K562 (cell line): ENCODE data around the gene TIMM22. TPM values are rescaled to one million over a fixed set of nuclear protein-coding genes. Genes with fewer than 3 reads are reported as not detected.
A peak's percentile ranks its signal among the peaks of the same experiment; 100 is the strongest.

ENCODE experiments used
- CBFB ChIP-seq: sonication (generic); formaldehyde crosslinking; IDR thresholded peaks from 2 replicates; pipeline ENCODE4 v1.4.0; 2020; ENCODE audit warnings: mild to moderate bottlenecking, missing genetic modification reagents
- CBX3 ChIP-seq, 2 experiments: IDR thresholded peaks; 1 replicate in 1 of 2; 2 replicates in 1 of 2; pipeline ENCODE4 v1.6.1; 2012; ENCODE audit warnings: inconsistent platforms in 2 of 2, low read length in 2 of 2, borderline replicate concordance in 1 of 2, control low read depth in 1 of 2
- CCNT2 ChIP-seq: IDR thresholded peaks from 2 replicates; pipeline ENCODE4 v1.6.1; 2011; ENCODE audit warnings: borderline replicate concordance, low read depth, mild to moderate bottlenecking, moderate library complexity, mixed read lengths, low read length; ENCODE audit not compliant: insufficient read length; ENCODE audit errors: extremely low read depth
- CEBPZ ChIP-seq: fragments of 150-350 bp; IDR thresholded peaks from 2 replicates; pipeline ENCODE4 v1.6.1; 2014; ENCODE audit warnings: low read depth, mild to moderate bottlenecking, low read length, borderline replicate concordance
- CHD2 ChIP-seq: IDR thresholded peaks from 2 replicates; pipeline ENCODE4 v1.6.1; 2011; ENCODE audit warnings: low read depth, low read length
- CREB1 ChIP-seq, 2 experiments: sonication (generic) in 1 of 2; formaldehyde crosslinking in 1 of 2; IDR thresholded peaks; 2 replicates each; pipeline versions ENCODE4 v1.6.1 to v1.8.0; 2012 to 2022; ENCODE audit warnings: inconsistent platforms in 1 of 2, mild to moderate bottlenecking in 1 of 2, missing genetic modification reagents in 1 of 2, moderate library complexity in 1 of 2
- CREB3L1 ChIP-seq: fragments of 450-650 bp; IDR thresholded peaks from 2 replicates; pipeline ENCODE4 v1.6.1; 2014; ENCODE audit warnings: low read depth, mild to moderate bottlenecking, moderate library complexity, borderline replicate concordance
- CREM ChIP-seq: IDR thresholded peaks from 2 replicates; pipeline ENCODE4 v1.6.1; 2014; ENCODE audit warnings: antibody characterized with exemption, low read depth
- FOXK1 ChIP-seq: sonication (generic); formaldehyde crosslinking; IDR thresholded peaks from 2 replicates; pipeline ENCODE4 v1.8.0; 2022; ENCODE audit warnings: missing genetic modification reagents, mild to moderate bottlenecking, borderline replicate concordance
- FOXK2 ChIP-seq, 2 experiments: fragments of 450-650 bp; IDR thresholded peaks in 1 of 2; conservative IDR thresholded peaks in 1 of 2; 2 replicates each; pipeline ENCODE4 v1.6.1; 2016; ENCODE audit warnings: low read depth in 2 of 2, mild to moderate bottlenecking in 1 of 2
- GATAD2B ChIP-seq: fragments of 450-650 bp; IDR thresholded peaks from 2 replicates; pipeline ENCODE4 v1.6.1; 2017; ENCODE audit warnings: mild to moderate bottlenecking, borderline replicate concordance
- JUND ChIP-seq, 2 experiments: IDR thresholded peaks; 2 replicates in 1 of 2; 3 replicates in 1 of 2; pipeline ENCODE4 v1.6.1; 2011; ENCODE audit warnings: borderline replicate concordance in 2 of 2, low read depth in 2 of 2, low read length in 2 of 2, improper control_type of control experiment in 1 of 2, missing biosample characterization in 1 of 2, missing genetic modification characterization in 1 of 2, missing genetic modification reagents in 1 of 2
- KLF16 ChIP-seq: IDR thresholded peaks from 2 replicates; pipeline ENCODE4 v1.6.1; 2016; ENCODE audit warnings: antibody characterized with exemption
- LCOR ChIP-seq: sonication (generic); formaldehyde crosslinking; IDR thresholded peaks from 2 replicates; pipeline ENCODE4 v1.8.0; 2022; ENCODE audit warnings: mild to moderate bottlenecking, missing genetic modification reagents
- NR2C1 ChIP-seq, 2 experiments: fragments of 450-650 bp; IDR thresholded peaks; 2 replicates each; pipeline ENCODE4 v1.6.1; 2017; ENCODE audit warnings: mild to moderate bottlenecking in 2 of 2, antibody characterized with exemption in 1 of 2, inconsistent platforms in 1 of 2, missing compliant biosample characterization in 1 of 2, missing genetic modification characterization in 1 of 2
- PHTF2 ChIP-seq: fragments of 250-450 bp; sonication (Bioruptor Pico); IDR thresholded peaks from 2 replicates; pipeline ENCODE4 v1.5.0; 2021; ENCODE audit warnings: mild to moderate bottlenecking
- POLR2B ChIP-seq: fragments of 450-650 bp; IDR thresholded peaks from 2 replicates; pipeline ENCODE4 v1.6.1; 2018; ENCODE audit warnings: low read depth; ENCODE audit not compliant: partially characterized antibody
- RBM25 ChIP-seq: fragments of 200-400 bp; formaldehyde crosslinking; IDR thresholded peaks from 2 replicates; pipeline ENCODE4 v1.6.1; 2018; ENCODE audit warnings: low read length, low read depth, moderate library complexity; ENCODE audit not compliant: severe bottlenecking
- RFX1 ChIP-seq: fragments of 450-650 bp; IDR thresholded peaks from 2 replicates; pipeline ENCODE4 v1.6.1; 2016; ENCODE audit warnings: mild to moderate bottlenecking, moderate library complexity
- TAF9B ChIP-seq: fragments of 450-650 bp; IDR thresholded peaks from 2 replicates; pipeline ENCODE4 v1.6.1; 2018; ENCODE audit warnings: mild to moderate bottlenecking; ENCODE audit not compliant: partially characterized antibody
- YBX1 ChIP-seq: fragments of 450-650 bp; IDR thresholded peaks from 2 replicates; pipeline ENCODE4 v1.7.1; 2016; ENCODE audit warnings: mild to moderate bottlenecking
- ZNF143 ChIP-seq: sonication (generic); formaldehyde crosslinking; IDR thresholded peaks from 2 replicates; pipeline ENCODE4 v1.9.0; 2022; ENCODE audit warnings: mild to moderate bottlenecking, missing genetic modification reagents
- ZNF551 ChIP-seq: fragments of 250-450 bp; sonication (Bioruptor Pico); IDR thresholded peaks from 2 replicates; pipeline ENCODE4 v1.5.0; 2021; ENCODE audit warnings: mild to moderate bottlenecking, moderate library complexity
- polyA plus RNA-seq, 8 experiments: library from polyadenylated mRNA; depleted of rRNA in 4 of 8; stranded (reverse) in 5 of 8; unstranded in 3 of 8; fragments of >200 nt; fragmentation: Nextera tagmentation in 2 of 8; fragmentation: Illumina TruSeq in 1 of 8; extraction: Ambion mirVana in 2 of 8; extraction: Trizol in 1 of 8; gene quantifications; 2 replicates each; pipeline versions ENCODE4 v1.2.1 to v1.2.3, GENCODE V29; 2011 to 2014; ENCODE audit warnings: inconsistent platforms in 1 of 8, missing spikeins in 1 of 8
- total RNA-seq, 7 experiments: library from RNA; depleted of rRNA in 6 of 7; stranded (reverse); fragments of >200 nt in 6 of 7; fragmentation: Illumina TruSeq in 2 of 7; extraction: Trizol in 2 of 7; gene quantifications; 2 replicates each; pipeline versions ENCODE4 v1.2.1 to v1.2.3, GENCODE V29; 2011 to 2021; ENCODE audit warnings: low replicate concordance in 1 of 7

TIMM22 gene
- total and polyA plus RNA-seq, 9 of the 15 experiments (the other 6 are each of a cell fraction or from before 2014, with no cell fraction given): 5.9 to 14.1 (median 10.3) TPM

GRCh38 chr17:996554-997344 is at the start of gene TIMM22 (continued):
- TF ChIP-seq FOXK1 (CRISPR knock-in tag) (no peak), RFX1 (peak; percentile 41), CEBPZ (no peak), KLF16 (peak; percentile 49; the same call in 1 of the 2 replicates), POLR2B (peak; percentile 70), CHD2 (peak; percentile 89), TAF9B (peak; percentile 95), CBFB (CRISPR knock-in tag) (no peak), FOXK2 (conservative IDR thresholded peaks at IDR 0.05 in 1 of 2, IDR thresholded peaks at IDR 0.05 in 1 of 2; ENCODE audit: low read depth in 2 of 2) (0 out of 4 replicates have a peak, but pooled peaks of 1 of the 2 experiments have one; percentile 7), LCOR (CRISPR knock-in tag) (0 out of 2 replicates have a peak, but pooled peaks have one; percentile 31), CCNT2 (peak; percentile 61), CREM (peak; percentile 96), CREB1 (IDR thresholded peaks at IDR 0.05) (peak; percentile 77), CREB1 (CRISPR knock-in tag; IDR thresholded peaks at IDR 0.05) (peak; percentile 95), CBX3 (IDR thresholded peaks at IDR 0.05; ENCODE audit: borderline replicate concordance in 1 of 2, low read length in 2 of 2) (peak in 1 of 2 experiments; percentile 83; a peak in 1 of 3 replicates), ZNF551 (no peak), YBX1 (no peak), CREB3L1 (peak; percentile 96), NR2C1 (IDR thresholded peaks at IDR 0.05) (peak; percentile 55), NR2C1 (tag; IDR thresholded peaks at IDR 0.05) (peak; percentile 63), JUND (IDR thresholded peaks at IDR 0.05; ENCODE audit: borderline replicate concordance, low read depth, low read length) (peak; percentile 36; the same call in 1 of the 2 replicates), JUND (tag; IDR thresholded peaks at IDR 0.05; ENCODE audit: borderline replicate concordance, low read depth, low read length) (peak; percentile 20; the same call in 1 of the 3 replicates), PHTF2 (CRISPR knock-in tag) (no peak), RBM25 (peak; percentile 15), ZNF143 (peak; percentile 92), GATAD2B (no peak)
